Measurements from ENCODE around the gene PPFIA3.
A peak's percentile ranks its signal among the peaks of the same experiment; 100 is the strongest.
"Not testable (repeated sequence)": the region's sequence is repeated elsewhere in the genome, so short reads cannot be mapped to it uniquely, and the experiment has no call there.

Gene PPFIA3

GRCh38 chr19:49119411-49120324 lies at the start of gene PPFIA3:
Gene PPFIA3, plus strand, starts transcription at chr19:49119544. Its CDS starts 8,330 bp downstream, at chr19:49127874.
- no peak for DNase-seq (ENCODE audit: low read depth in 2 of 2)

GRCh38 chr19:49070416-49070815 lies 48.9 kb upstream of the PPFIA3 start:
- no peak for DNase-seq (ENCODE audit: low read depth in 2 of 2)

GRCh38 chr19:49071860-49072547 lies 47.3 kb upstream of the PPFIA3 start:
- DNase-seq (ENCODE audit: low read depth in 2 of 2): no peak

- DNase-seq (ENCODE audit: low read depth in 2 of 2): no peak
These were observed 45.6 kb upstream of the PPFIA3 start for GRCh38 chr19:49073514-49074378.

- not testable (repeated sequence) for DNase-seq (ENCODE audit: low read depth in 2 of 2)
These were observed 44.5 kb upstream of the PPFIA3 start for GRCh38 chr19:49074869-49075268.

GRCh38 chr19:49080392-49080791 lies 39.0 kb upstream of the PPFIA3 start:
- no peak for DNase-seq (ENCODE audit: low read depth in 2 of 2)

- no peak for DNase-seq (ENCODE audit: low read depth in 2 of 2)
These were observed 38.1 kb upstream of the PPFIA3 start for GRCh38 chr19:49081273-49081672.

- no peak for DNase-seq (ENCODE audit: low read depth in 2 of 2)
These were observed 34.9 kb upstream of the PPFIA3 start for GRCh38 chr19:49084206-49085019.

GRCh38 chr19:49085020-49085867 lies 34.1 kb upstream of the PPFIA3 start, which contains the start of gene SNRNP70:
Gene SNRNP70, plus strand, starts transcription at chr19:49085451. Its CDS starts 964 bp downstream, at chr19:49086415.
- DNase-seq (ENCODE audit: low read depth in 2 of 2): peak; percentile 99 to 100

GRCh38 chr19:49085868-49086232 lies 33.5 kb upstream of the PPFIA3 start:
- no peak for DNase-seq (ENCODE audit: low read depth in 2 of 2)

GRCh38 chr19:49086296-49086695 lies 33.0 kb upstream of the PPFIA3 start:
- no peak for DNase-seq (ENCODE audit: low read depth in 2 of 2)

- DNase-seq (ENCODE audit: low read depth in 2 of 2): no peak
These were observed 27.8 kb upstream of the PPFIA3 start for GRCh38 chr19:49091391-49092038.

GRCh38 chr19:49092686-49093085 lies 26.7 kb upstream of the PPFIA3 start:
- DNase-seq (ENCODE audit: low read depth in 2 of 2): no peak

- DNase-seq (ENCODE audit: low read depth in 2 of 2): no peak
These were observed 24.6 kb upstream of the PPFIA3 start for GRCh38 chr19:49094505-49095482.

- DNase-seq (ENCODE audit: low read depth in 2 of 2): peak; percentile 35 to 52
These were observed 21.7 kb upstream of the PPFIA3 start for GRCh38 chr19:49097453-49098288.

- DNase-seq (ENCODE audit: low read depth in 2 of 2): no peak
These were observed 20.5 kb upstream of the PPFIA3 start for GRCh38 chr19:49098795-49099194.

- DNase-seq (ENCODE audit: low read depth in 2 of 2): no peak
These were observed 18.2 kb upstream of the PPFIA3 start for GRCh38 chr19:49101160-49101559.

Measured in stimulated activated CD8-positive, alpha-beta memory T cell treated with anti-CD3 and anti-CD28 coated beads, Interleukin-15, amount 100 ng/mL, for 48 hours (primary cell).